ENCODE results near the gene PPFIA2. TPM values are rescaled to one million over a fixed set of nuclear protein-coding genes. Genes with fewer than 3 reads are reported as not detected.

The PPFIA2 gene
- total RNA-seq, 1 experiment from 2014 or later: not detected

DNA sequence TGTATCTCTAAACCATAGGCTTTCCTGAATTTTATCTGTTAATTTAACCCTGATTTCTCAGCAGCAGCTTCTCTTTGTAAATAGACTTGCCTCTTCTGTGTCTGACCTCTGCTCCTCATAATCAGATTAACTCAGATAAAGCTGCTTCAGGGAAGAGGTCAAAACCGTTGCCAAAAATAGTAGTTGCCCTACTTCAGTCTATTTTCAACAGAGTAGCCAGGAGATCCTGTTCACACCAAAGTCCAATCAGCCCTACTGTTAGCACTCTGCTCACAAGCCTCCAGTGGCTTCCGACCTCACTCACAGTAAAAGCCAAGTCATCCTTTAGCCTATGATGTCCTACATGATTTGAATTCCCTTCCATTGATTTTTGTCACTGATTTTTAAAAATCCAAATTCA, 258.4 kb downstream of the PPFIA2 start:
- CTCF ChIA-PET: no interaction called here
- Histone ChIP-seq H3K36me3 (ENCODE audit: low read depth, low read length) (no peaks in the 10 kb centered on the region), H3K27ac (ENCODE audit: low read length) (no peak overlapping the region), H3K79me2 (ENCODE audit: low read length) (no peaks in the 10 kb centered on the region), H3K9me2 (replicated peaks; ENCODE audit: low read length) (no peaks in the 10 kb centered on the region), H3K4me2 (ENCODE audit: low read length) (no peak overlapping the region), H3K9me3 (ENCODE audit: low read length) (no peaks in the 10 kb centered on the region), H4K20me1 (ENCODE audit: low read length) (no peaks in the 10 kb centered on the region), H3K4me1 (ENCODE audit: insufficient read depth, low read length) (no peaks in the 10 kb centered on the region), H3K4me3 (ENCODE audit: low read length) (no peak overlapping the region), H3K9ac (ENCODE audit: low read length) (no peak overlapping the region), H3F3A (ENCODE audit: low read length, unreplicated experiment) (no peaks in the 10 kb centered on the region), H2AFZ (ENCODE audit: low read length) (no peak overlapping the region), H3K27me3 (ENCODE audit: low read length) (no peaks in the 10 kb centered on the region)
- no TSS peak for BruUV-seq (replicated peaks)
- intact Hi-C loops (cut with micrococcal nuclease): no loop called here
- DNase-seq: no peak
- no peak for ATAC-seq
- POLR2A ChIA-PET (ENCODE audit: unreplicated experiment): no interaction called here
- TF ChIP-seq EZH2phosphoT487 (IDR thresholded peaks at IDR 0.05; ENCODE audit: borderline replicate concordance, low read length) (no peak), EZH2 (IDR thresholded peaks at IDR 0.05; ENCODE audit: low read length, unreplicated experiment) (no peak)
- TF ChIP-seq, protein P1, sequence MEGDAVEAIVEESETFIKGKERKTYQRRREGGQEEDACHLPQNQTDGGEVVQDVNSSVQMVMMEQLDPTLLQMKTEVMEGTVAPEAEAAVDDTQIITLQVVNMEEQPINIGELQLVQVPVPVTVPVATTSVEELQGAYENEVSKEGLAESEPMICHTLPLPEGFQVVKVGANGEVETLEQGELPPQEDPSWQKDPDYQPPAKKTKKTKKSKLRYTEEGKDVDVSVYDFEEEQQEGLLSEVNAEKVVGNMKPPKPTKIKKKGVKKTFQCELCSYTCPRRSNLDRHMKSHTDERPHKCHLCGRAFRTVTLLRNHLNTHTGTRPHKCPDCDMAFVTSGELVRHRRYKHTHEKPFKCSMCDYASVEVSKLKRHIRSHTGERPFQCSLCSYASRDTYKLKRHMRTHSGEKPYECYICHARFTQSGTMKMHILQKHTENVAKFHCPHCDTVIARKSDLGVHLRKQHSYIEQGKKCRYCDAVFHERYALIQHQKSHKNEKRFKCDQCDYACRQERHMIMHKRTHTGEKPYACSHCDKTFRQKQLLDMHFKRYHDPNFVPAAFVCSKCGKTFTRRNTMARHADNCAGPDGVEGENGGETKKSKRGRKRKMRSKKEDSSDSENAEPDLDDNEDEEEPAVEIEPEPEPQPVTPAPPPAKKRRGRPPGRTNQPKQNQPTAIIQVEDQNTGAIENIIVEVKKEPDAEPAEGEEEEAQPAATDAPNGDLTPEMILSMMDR (conservative IDR thresholded peaks at IDR 0.05; ENCODE audit: low read depth, low read length): no peak

DNA sequence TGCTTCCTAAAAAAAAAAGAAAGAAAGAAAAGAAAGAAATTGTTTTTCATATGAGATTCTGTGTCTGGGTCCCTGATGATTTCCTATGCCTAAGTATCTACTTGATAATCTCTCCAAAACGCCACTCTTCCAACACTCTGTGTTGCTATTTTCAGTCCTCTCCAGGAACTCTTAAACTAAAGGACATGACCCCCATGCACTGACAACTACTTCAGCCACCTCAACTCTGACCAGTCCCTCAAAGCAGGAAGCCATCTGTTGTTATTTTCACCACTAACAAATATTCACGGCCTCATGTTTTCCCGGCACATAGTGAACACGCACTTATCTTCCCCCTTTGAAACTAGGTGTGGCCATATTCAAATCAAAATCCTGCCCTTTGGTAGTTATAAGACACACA, 259.3 kb downstream of the PPFIA2 start:
- no peak overlapping the region for H3K9ac ChIP-seq (ENCODE audit: low read length)
- no peaks in the 10 kb centered on the region for H3K9me3 ChIP-seq (ENCODE audit: low read length)
- ATAC-seq (no peak), DNase-seq (no peak)
- TF ChIP-seq, protein P1 (conservative IDR thresholded peaks at IDR 0.05; ENCODE audit: low read depth, low read length): no peak
- TF ChIP-seq EZH2phosphoT487 (IDR thresholded peaks at IDR 0.05; ENCODE audit: borderline replicate concordance, low read length) (no peak), EZH2 (IDR thresholded peaks at IDR 0.05; ENCODE audit: low read length, unreplicated experiment) (no peak)
- H3K79me2 ChIP-seq (ENCODE audit: low read length): no peaks in the 10 kb centered on the region
- H3K9me2 ChIP-seq (replicated peaks; ENCODE audit: low read length): no peaks in the 10 kb centered on the region
- no TSS peak for BruUV-seq (replicated peaks)
- no peak overlapping the region for H3K4me3 ChIP-seq (ENCODE audit: low read length)
- no peaks in the 10 kb centered on the region for H4K20me1 ChIP-seq (ENCODE audit: low read length)
- H2AFZ ChIP-seq (ENCODE audit: low read length): no peak overlapping the region
- no peak overlapping the region for H3K27ac ChIP-seq (ENCODE audit: low read length)
- H3K27me3 ChIP-seq (ENCODE audit: low read length): no peaks in the 10 kb centered on the region
- intact Hi-C loops (cut with micrococcal nuclease): no loop called here
- POLR2A ChIA-PET (ENCODE audit: unreplicated experiment): no interaction called here
- no peaks in the 10 kb centered on the region for H3K36me3 ChIP-seq (ENCODE audit: low read depth, low read length)
- no peaks in the 10 kb centered on the region for H3F3A ChIP-seq (ENCODE audit: low read length, unreplicated experiment)
- H3K4me2 ChIP-seq (ENCODE audit: low read length): no peak overlapping the region
- CTCF ChIA-PET: no interaction called here
- H3K4me1 ChIP-seq (ENCODE audit: insufficient read depth, low read length): no peaks in the 10 kb centered on the region

DNA sequence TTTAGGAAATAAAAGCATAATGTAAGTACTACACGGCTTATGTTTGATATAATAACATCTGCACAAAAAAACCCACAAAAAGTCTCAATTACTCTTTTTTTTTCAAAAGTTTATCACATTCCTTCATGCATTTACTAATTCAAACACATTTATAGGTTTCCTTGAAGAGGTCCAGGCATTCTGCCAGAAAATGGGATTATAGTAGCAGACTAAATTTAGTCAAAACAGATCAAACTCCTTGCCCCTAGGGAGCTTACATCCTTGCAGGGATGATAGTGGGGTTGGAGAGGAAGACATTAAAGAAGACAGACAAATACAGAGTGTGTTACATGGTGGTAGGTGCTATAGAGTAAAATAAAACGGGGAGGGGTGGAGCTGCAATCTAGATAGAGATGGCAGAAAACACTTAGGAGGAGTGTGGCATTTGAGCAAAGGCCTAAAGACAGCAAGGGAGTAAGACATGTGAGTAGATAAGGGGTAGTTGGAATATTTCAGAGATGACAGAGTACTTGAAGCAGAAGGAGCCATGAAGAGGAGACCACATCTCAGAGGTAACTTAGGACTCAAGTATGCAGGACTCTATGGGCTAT, 266.9 kb downstream of the PPFIA2 start:
- BruUV-seq (replicated peaks): no TSS peak
- no peak for ATAC-seq
- H3K79me2 ChIP-seq (ENCODE audit: low read length): no peaks in the 10 kb centered on the region
- H3K4me2 ChIP-seq (ENCODE audit: low read length): no peak overlapping the region
- no peak overlapping the region for H3K27ac ChIP-seq (ENCODE audit: low read length)
- H3K9me2 ChIP-seq (replicated peaks; ENCODE audit: low read length): no peaks in the 10 kb centered on the region
- H3K27me3 ChIP-seq (ENCODE audit: low read length): no peaks in the 10 kb centered on the region
- H4K20me1 ChIP-seq (ENCODE audit: low read length): no peaks in the 10 kb centered on the region
- no peaks in the 10 kb centered on the region for H3K36me3 ChIP-seq (ENCODE audit: low read depth, low read length)
- no peaks in the 10 kb centered on the region for H3K9me3 ChIP-seq (ENCODE audit: low read length)
- no peaks in the 10 kb centered on the region for H3K4me1 ChIP-seq (ENCODE audit: insufficient read depth, low read length)
- POLR2A ChIA-PET (ENCODE audit: unreplicated experiment): no interaction called here
- TF ChIP-seq, protein P1 (conservative IDR thresholded peaks at IDR 0.05; ENCODE audit: low read depth, low read length): no peak
- no peak for TF ChIP-seq EZH2phosphoT487 (IDR thresholded peaks at IDR 0.05; ENCODE audit: borderline replicate concordance, low read length)
- no peak for TF ChIP-seq EZH2 (IDR thresholded peaks at IDR 0.05; ENCODE audit: low read length, unreplicated experiment)
- H2AFZ ChIP-seq (ENCODE audit: low read length): no peak overlapping the region
- CTCF ChIA-PET: no interaction called here
- no peak overlapping the region for H3K4me3 ChIP-seq (ENCODE audit: low read length)
- intact Hi-C loops (cut with micrococcal nuclease): no loop called here
- no peak overlapping the region for H3K9ac ChIP-seq (ENCODE audit: low read length)
- H3F3A ChIP-seq (ENCODE audit: low read length, unreplicated experiment): no peaks in the 10 kb centered on the region
- DNase-seq: no peak

Measured in PC-3 (cell line).